OCI-LY1 (cell line): ENCODE results near the gene AQP12A.

Experiments used
- H2AFZ ChIP-seq: fragments of 200-600 bp; sonication (generic), shearing (Covaris generic); 2 replicates; pipeline ENCODE4 v1.6.0; 2014; ENCODE audit warnings: antibody characterized with exemption, mild to moderate bottlenecking, low read length
- H3F3A ChIP-seq: fragments of 200-600 bp; sonication (generic), shearing (Covaris generic); 2 replicates; pipeline ENCODE4 v1.6.0; 2014; ENCODE audit warnings: mild to moderate bottlenecking, antibody characterized with exemption, low read length, moderate library complexity; ENCODE audit not compliant: insufficient read depth
- H3K27ac ChIP-seq: fragments of 200-600 bp; sonication (generic); 2 replicates; pipeline ENCODE4 v1.5.1; 2014; ENCODE audit warnings: low read length, mixed run types, mild to moderate bottlenecking, low read depth; ENCODE audit not compliant: poor library complexity, severe bottlenecking
- H3K27me3 ChIP-seq: fragments of 200-600 bp; sonication (generic); 2 replicates; pipeline ENCODE4 v1.6.0; 2014; ENCODE audit warnings: antibody characterized with exemption, mild to moderate bottlenecking, low read length, moderate library complexity; ENCODE audit not compliant: insufficient read depth
- H3K36me3 ChIP-seq: fragments of 200-600 bp; sonication (generic); 2 replicates; pipeline ENCODE4 v1.6.1; 2014; ENCODE audit warnings: mild to moderate bottlenecking, antibody characterized with exemption, low read length, moderate library complexity, mixed read lengths; ENCODE audit not compliant: insufficient read depth
- H3K4me1 ChIP-seq: fragments of 200-600 bp; sonication (generic); 2 replicates; pipeline ENCODE4 v1.5.1; 2014; ENCODE audit warnings: mild to moderate bottlenecking, low read length, moderate library complexity; ENCODE audit not compliant: insufficient read depth, severe bottlenecking
- H3K4me2 ChIP-seq: fragments of 200-600 bp; sonication (generic), shearing (Covaris generic); 2 replicates; pipeline ENCODE4 v1.6.1; 2014; ENCODE audit warnings: low read length
- H3K4me3 ChIP-seq: fragments of 200-600 bp; sonication (generic); 2 replicates; pipeline ENCODE4 v1.5.1; 2014; ENCODE audit warnings: low read length, low read depth, mild to moderate bottlenecking, mixed read lengths; ENCODE audit not compliant: poor library complexity, severe bottlenecking
- H3K79me2 ChIP-seq: fragments of 200-600 bp; shearing (Covaris generic); 2 replicates; pipeline ENCODE4 v1.6.1; 2016; ENCODE audit warnings: mixed run types, low read length, mixed read lengths; ENCODE audit not compliant: insufficient read depth
- H3K9ac ChIP-seq: fragments of 200-600 bp; sonication (generic), shearing (Covaris generic); 2 replicates; pipeline ENCODE4 v1.6.1; 2014; ENCODE audit warnings: mild to moderate bottlenecking, low read length, mixed read lengths
- H3K9me2 ChIP-seq: fragments of 200-600 bp; sonication (generic), shearing (Covaris generic); 2 replicates; pipeline ENCODE4 v1.6.1; 2014; ENCODE audit warnings: low read depth, mild to moderate bottlenecking, low read length, mixed read lengths
- H3K9me3 ChIP-seq: fragments of 200-600 bp; shearing (Covaris generic); 2 replicates; pipeline ENCODE4 v1.6.1; 2014; ENCODE audit warnings: low read length, mixed read lengths
- H4K20me1 ChIP-seq: fragments of 200-600 bp; sonication (generic), shearing (Covaris generic); 2 replicates; pipeline ENCODE4 v1.6.0; 2016; ENCODE audit warnings: mild to moderate bottlenecking, low read length; ENCODE audit not compliant: insufficient read depth
- CTCF ChIP-seq: fragments of 200-600 bp; sonication (generic), shearing (Covaris generic); IDR thresholded peaks from 2 replicates; pipeline ENCODE4 v1.5.1; 2017; ENCODE audit warnings: mild to moderate bottlenecking, antibody characterized with exemption, low read length, moderate library complexity, mixed read lengths
- EZH2 ChIP-seq: fragments of 200-600 bp; sonication (generic), shearing (Covaris generic); IDR thresholded peaks from 2 replicates; pipeline ENCODE4 v1.8.0; 2017; ENCODE audit warnings: borderline replicate concordance, mixed run types, mild to moderate bottlenecking, antibody characterized with exemption, low read length, moderate library complexity, mixed read lengths

AQP12A gene

GRCh38 chr2:240735476-240735875, 43.8 kb downstream of the AQP12A start:
- Histone ChIP-seq H3F3A (no peaks in the 10 kb centered on the region), H3K4me1 (no peaks in the 10 kb centered on the region), H3K9me2 (no peaks in the 10 kb centered on the region), H2AFZ (no peak overlapping the region), H3K36me3 (no peaks in the 10 kb centered on the region), H3K4me2 (no peak overlapping the region), H3K27ac (no peak overlapping the region), H3K9ac (no peak overlapping the region), H3K27me3 (peaks cover 3% of the 10 kb centered on the region; the same call in 1 of the 2 replicates), H3K79me2 (no peaks in the 10 kb centered on the region), H4K20me1 (no peaks in the 10 kb centered on the region), H3K4me3 (no peak overlapping the region), H3K9me3 (no peaks in the 10 kb centered on the region)
- TF ChIP-seq EZH2 (no peak), CTCF (no peak)

GRCh38 chr2:240736281-240737250, 44.9 kb downstream of the AQP12A start:
- H3K4me3 ChIP-seq = no peak overlapping the region
- no peaks in the 10 kb centered on the region for H4K20me1 ChIP-seq
- no peak overlapping the region for H3K4me2 ChIP-seq
- no peak overlapping the region for H3K9ac ChIP-seq
- H3K27ac ChIP-seq = no peak overlapping the region
- no peaks in the 10 kb centered on the region for H3K9me3 ChIP-seq
- no peaks in the 10 kb centered on the region for H3K36me3 ChIP-seq
- H3K9me2 ChIP-seq = no peaks in the 10 kb centered on the region
- no peak overlapping the region for H2AFZ ChIP-seq
- no peak for TF ChIP-seq CTCF
- no peak for TF ChIP-seq EZH2
- peaks cover 3% of the 10 kb centered on the region; the same call in 1 of the 2 replicates for H3K27me3 ChIP-seq
- no peaks in the 10 kb centered on the region for H3K79me2 ChIP-seq
- H3K4me1 ChIP-seq = no peaks in the 10 kb centered on the region
- no peaks in the 10 kb centered on the region for H3F3A ChIP-seq

GRCh38 chr2:240737512-240737911, 45.8 kb downstream of the AQP12A start:
- H3K9me3 ChIP-seq = no peaks in the 10 kb centered on the region
- no peak overlapping the region for H3K4me3 ChIP-seq
- no peaks in the 10 kb centered on the region for H3K4me1 ChIP-seq
- TF ChIP-seq EZH2 = no peak
- no peak for TF ChIP-seq CTCF
- H3F3A ChIP-seq = no peaks in the 10 kb centered on the region
- no peak overlapping the region for H2AFZ ChIP-seq
- no peak overlapping the region for H3K27ac ChIP-seq
- no peaks in the 10 kb centered on the region for H4K20me1 ChIP-seq
- no peaks in the 10 kb centered on the region for H3K79me2 ChIP-seq
- H3K36me3 ChIP-seq = no peaks in the 10 kb centered on the region
- H3K9ac ChIP-seq = no peak overlapping the region
- H3K27me3 ChIP-seq = peaks cover 3% of the 10 kb centered on the region; the same call in 1 of the 2 replicates
- H3K9me2 ChIP-seq = no peaks in the 10 kb centered on the region
- no peak overlapping the region for H3K4me2 ChIP-seq
